ENCODE data around the gene TAOK3.

GRCh38 chr12:118358008-118358359, 14.7 kb downstream of the TAOK3 start:
- TF ChIP-seq CTCF (IDR thresholded peaks at IDR 0.05) (no peak), POLR2A (IDR thresholded peaks at IDR 0.05) (no peak), EP300 (IDR thresholded peaks at IDR 0.05) (no peak)

All from suprapubic skin (tissue), 3 donors.